A673 (cell line): ENCODE data around the gene CHN1.

Experiments used
- CTCF ChIP-seq: fragments of 300-800, 200-600 bp; sonication (generic); conservative IDR thresholded peaks from 2 replicates; pipeline ENCODE4 v1.5.1; 2017; ENCODE audit warnings: low read depth, mild to moderate bottlenecking, antibody characterized with exemption, low read length, moderate library complexity, mixed read lengths
- EZH2 ChIP-seq: fragments of 200-600 bp; sonication (generic); IDR thresholded peaks from 2 replicates; pipeline ENCODE4 v1.6.1; 2017; ENCODE audit warnings: borderline replicate concordance, low read depth, mild to moderate bottlenecking, mixed read lengths, antibody characterized with exemption, low read length; ENCODE audit not compliant: poor library complexity, severe bottlenecking

- TF ChIP-seq CTCF: no peak
- no peak for TF ChIP-seq EZH2
Measured at GRCh38 chr2:175048275-175048674, 43.1 kb upstream of the CHN1 start.
